Right lobe of liver (tissue), 6 donors: ENCODE measurements around the gene PLAAT4. TPM values are rescaled to one million over a fixed set of nuclear protein-coding genes. Genes with fewer than 3 reads are reported as not detected.

Experiments
- ATAC-seq, 4 donors: fragments of 200-7000 bp; cut with Tn5 transposase; one replicate each; pipeline ENCODE4 v1.9.1; 2020; ENCODE audit warnings: mild to moderate bottlenecking in 4 of 4, moderate library complexity in 4 of 4
- DNase-seq, 3 donors: peaks; one replicate each; pipeline ENCODE4 v3.0.0-alpha.2; 2020
- H3K27ac ChIP-seq, 3 donors: fragments of 200-600 bp; one replicate each; pipeline ENCODE4 v1.8.0; 2022
- H3K27me3 ChIP-seq, 2 donors: fragments of 200-600 bp; one replicate each; pipeline ENCODE4 v1.8.0; 2022
- H3K36me3 ChIP-seq, 4 donors: fragments of 200-600 bp; sonication (generic) in 1 of 4; one replicate each; pipeline versions ENCODE4 v1.5.1 to v1.8.0; 2017 to 2022; ENCODE audit warnings: control low read depth in 1 of 4
- H3K4me1 ChIP-seq, 4 donors: fragments of 200-600 bp; sonication (generic) in 1 of 4; one replicate each; pipeline versions ENCODE4 v1.5.1 to v1.8.0; 2017 to 2022; ENCODE audit warnings: control low read depth in 1 of 4
- H3K4me3 ChIP-seq, 3 donors: fragments of 200-600 bp; one replicate each; pipeline ENCODE4 v1.8.0; 2022
- H3K9me3 ChIP-seq, 4 donors: fragments of 200-600 bp; sonication (generic) in 1 of 4; one replicate each; pipeline versions ENCODE4 v1.5.1 to v1.8.0; 2017 to 2022; ENCODE audit warnings: control low read depth in 1 of 4
- CTCF ChIP-seq, 4 donors: fragments of 200-600 bp in 3 of 4; fragments of 450-650 bp in 1 of 4; IDR thresholded peaks; one replicate each; pipeline versions ENCODE4 v1.5.1 to v1.8.0; 2016 to 2022; ENCODE audit warnings: antibody characterized with exemption in 4 of 4, mild to moderate bottlenecking in 2 of 4
- POLR2A ChIP-seq: fragments of 450-650 bp; IDR thresholded peaks from one replicate; pipeline ENCODE4 v1.6.1; 2017; ENCODE audit warnings: antibody characterized with exemption, mild to moderate bottlenecking
- WGBS: methylation state at CpG from one replicate; pipeline ENCODE4 v1.1.6; 2018; ENCODE audit warnings: low coverage, low lambda C conversion rate; ENCODE audit not compliant: insufficient coverage; ENCODE audit errors: missing lambda C conversion rate; 5-methylcytosine and 5-hydroxymethylcytosine counted together
- intact Hi-C, 2 donors: fragments of 100-400 bp; cut with DNase I; formaldehyde crosslinking; loops; one replicate each; pipeline versions ENCODE4 v1.11.2 to v1.14.1; 2022
- total RNA-seq, 6 experiments: library from RNA; depleted of rRNA in 2 of 6; stranded (reverse); fragments of >200 nt in 2 of 6; fragmentation: NEBNext Ultra II Directional in 3 of 6; extraction: Animal tissue kit (Norgen Biotek cat#: 25700) in 3 of 6; gene quantifications; one replicate each; pipeline versions ENCODE4 v1.1.0 to v1.2.4, GENCODE V29; 2016 to 2023
- donor health status: DM: no; HTN: yes; CAD: no.
- donor health status: DM: no; HTN: no; CAD: no.
- donor health status: DM: no; HTN: no; CAD: no.
- donor health status: DM: no; HTN: yes; CAD: no.
- donor health status: DM: no; HTN: yes; CAD: no.

The PLAAT4 gene
- total RNA-seq, 6 experiments from 2014 or later, result 15.9 to 56.8 (median 47.0) TPM

GRCh38 chr11:63557570-63557969 is 21.0 kb downstream of the PLAAT4 start:
- ATAC-seq, result no peak
- Histone ChIP-seq H3K36me3 (no peaks in the 10 kb centered on the region), H3K4me3 (no peak overlapping the region), H3K9me3 (no peaks in the 10 kb centered on the region), H3K4me1 (no peaks in the 10 kb centered on the region), H3K27ac (no peak overlapping the region), H3K27me3 (no peaks in the 10 kb centered on the region)
- TF ChIP-seq CTCF (IDR thresholded peaks at IDR 0.05) (no peak), POLR2A (no peak)
- WGBS, result 84% methylated on average over 4 of the region's 7 CpGs
- no peak for DNase-seq
- intact Hi-C loops, result no loop called here

- whole genome bisulfite sequencing, result 95% methylated on average over 5 of the region's 7 CpGs
- ATAC-seq, result peak in 1 of 4 donors; percentile 33
- H3K27ac ChIP-seq, result no peak overlapping the region
Observed at GRCh38 chr11:63558459-63559157, 22.0 kb downstream of the PLAAT4 start.

GRCh38 chr11:63560506-63561180 is 24.0 kb downstream of the PLAAT4 start:
- Histone ChIP-seq H3K27ac (no peak overlapping the region), H3K9me3 (no peaks in the 10 kb centered on the region), H3K4me3 (no peak overlapping the region), H3K4me1 (peaks cover 0 to 5% (median 0%) of the 10 kb centered on the region in 4 donors), H3K36me3 (no peaks in the 10 kb centered on the region), H3K27me3 (no peaks in the 10 kb centered on the region)
- DNase-seq (no peak), ATAC-seq (peak in 2 of 4 donors; percentile 37 to 59)
- intact Hi-C loops, result no loop called here
- 56% methylated on average over 4 of the region's 7 CpGs for WGBS
- TF ChIP-seq POLR2A (no peak), CTCF (IDR thresholded peaks at IDR 0.05) (no peak)

More at GRCh38 chr11:63558459-63559157, 22.0 kb downstream of the PLAAT4 start:
- Histone ChIP-seq H3K36me3 (no peaks in the 10 kb centered on the region), H3K27me3 (no peaks in the 10 kb centered on the region), H3K4me3 (no peak overlapping the region), H3K9me3 (no peaks in the 10 kb centered on the region), H3K4me1 (peaks cover 0 to under 1% (median 0%) of the 10 kb centered on the region in 4 donors)
- TF ChIP-seq POLR2A (no peak), CTCF (IDR thresholded peaks at IDR 0.05) (no peak)
- intact Hi-C loops, result no loop called here
- DNase-seq, result no peak

GRCh38 chr11:63563201-63564055 is 26.8 kb downstream of the PLAAT4 start, which contains the start of gene PLAAT2:
TSS of gene PLAAT2 (minus strand) at chr11:63563379. CDS start at chr11:63563324, 55 bp downstream.
- DNase-seq (no peak), ATAC-seq (peak in 3 of 4 donors; percentile 11 to 53 (median 48))
- TF ChIP-seq POLR2A, result no peak
- no peak for TF ChIP-seq CTCF (IDR thresholded peaks at IDR 0.05)
- Histone ChIP-seq H3K4me1 (peaks cover 0 to 21% (median 0%) of the 10 kb centered on the region in 4 donors), H3K27me3 (no peaks in the 10 kb centered on the region), H3K27ac (no peak within 1 kb of the TSS), H3K9me3 (no peaks in the 10 kb centered on the region), H3K4me3 (no peak within 1 kb of the TSS), H3K36me3 (no peaks in the 10 kb centered on the region)
- intact Hi-C loops, result no loop called here
- 51% methylated on average over 10 of the region's 13 CpGs for WGBS
